T-helper 17 cell (primary cell): ENCODE results near the gene PSPH. TPM values are rescaled to one million over a fixed set of nuclear protein-coding genes. Genes with fewer than 3 reads are reported as not detected.
A peak's percentile ranks its signal among the peaks of the same experiment; 100 is the strongest.
"Not testable (repeated sequence)": the region's sequence is repeated elsewhere in the genome, so short reads cannot be mapped to it uniquely, and the experiment has no call there.

Experiments used
- ATAC-seq: fragments of 150-1000 bp; cut with Tn5 transposase; 2 replicates; pipeline ENCODE4 v1.10.0; 2021; ENCODE audit warnings: mild to moderate bottlenecking, moderate library complexity
- DNase-seq, 3 donors: peaks; one replicate each; pipeline versions ENCODE4 v3.0.0 to v3.0.0-alpha.2; 2020 to 2021
- H3K9me3 ChIP-seq: one replicate; pipeline ENCODE4 v1.7.0; 2013; ENCODE audit warnings: low read length, mild to moderate bottlenecking; ENCODE audit not compliant: control insufficient read depth, poor library complexity, severe bottlenecking
- H3K27ac Mint-ChIP-seq: one replicate; pipeline ENCODE4 v1.8.0; 2022; ENCODE audit warnings: mild to moderate bottlenecking, moderate library complexity, mixed read lengths
- H3K27me3 Mint-ChIP-seq: one replicate; pipeline ENCODE4 v1.8.0; 2022; ENCODE audit warnings: mixed read lengths
- H3K36me3 Mint-ChIP-seq: one replicate; pipeline ENCODE4 v1.8.0; 2022; ENCODE audit warnings: low read depth, mixed read lengths
- H3K4me1 Mint-ChIP-seq: one replicate; pipeline ENCODE4 v1.8.0; 2022; ENCODE audit warnings: mild to moderate bottlenecking, mixed read lengths
- H3K4me3 Mint-ChIP-seq: one replicate; pipeline ENCODE4 v1.8.0; 2022; ENCODE audit warnings: mild to moderate bottlenecking, moderate library complexity, mixed read lengths
- total RNA-seq, 4 donors: library from RNA in 2 of 4; stranded (reverse) in 2 of 4; gene quantifications; one replicate each; pipeline ENCODE4 v1.2.3 and lab custom pipeline; 2022 to 2026

The PSPH gene
- total RNA-seq, 2 donors from 2014 or later, result 1.4 to 2.4 TPM

DNA sequence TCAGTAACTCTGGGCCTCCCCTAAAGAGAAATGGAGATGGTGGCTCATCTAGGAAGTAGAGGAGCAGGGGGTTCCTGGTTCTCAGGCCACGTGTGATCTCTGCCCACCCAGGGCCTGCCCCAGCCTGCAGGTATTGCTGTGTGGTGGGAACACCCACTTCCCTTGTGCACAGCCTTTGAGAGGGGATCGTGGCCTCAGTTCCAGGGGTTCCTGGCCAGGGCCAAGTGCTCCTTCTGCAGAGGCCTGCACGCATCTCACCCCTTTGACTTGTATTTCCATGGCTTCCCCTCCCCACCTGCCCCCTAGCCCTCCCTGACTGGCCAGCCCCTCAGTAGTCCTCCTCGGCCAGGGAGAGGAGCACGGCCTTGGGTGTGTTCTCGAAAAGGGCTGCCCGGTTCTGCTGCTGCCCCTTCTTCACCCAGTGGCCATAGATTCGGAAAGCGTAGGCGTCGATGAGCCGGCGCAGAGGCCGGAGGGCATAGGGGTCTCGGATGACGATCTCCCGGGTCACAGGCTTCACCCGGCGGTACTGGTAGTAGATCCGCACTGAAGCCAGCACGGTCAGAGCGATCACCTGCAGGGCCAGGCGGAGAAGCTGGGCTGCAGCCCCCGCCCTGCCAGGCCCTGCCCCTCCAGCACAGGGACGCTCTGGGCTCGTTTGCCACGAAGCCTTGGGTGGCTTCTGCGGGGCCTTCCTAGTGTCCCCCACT is 29.6 kb upstream of the PSPH start:
- H3K9me3 ChIP-seq, H3K4me1 Mint-ChIP-seq, ATAC-seq, DNase-seq, H3K27me3 Mint-ChIP-seq, H3K36me3 Mint-ChIP-seq, H3K4me3 Mint-ChIP-seq: not testable (repeated sequence)
- H3K27ac Mint-ChIP-seq, result peak overlapping the region; percentile 21

DNA sequence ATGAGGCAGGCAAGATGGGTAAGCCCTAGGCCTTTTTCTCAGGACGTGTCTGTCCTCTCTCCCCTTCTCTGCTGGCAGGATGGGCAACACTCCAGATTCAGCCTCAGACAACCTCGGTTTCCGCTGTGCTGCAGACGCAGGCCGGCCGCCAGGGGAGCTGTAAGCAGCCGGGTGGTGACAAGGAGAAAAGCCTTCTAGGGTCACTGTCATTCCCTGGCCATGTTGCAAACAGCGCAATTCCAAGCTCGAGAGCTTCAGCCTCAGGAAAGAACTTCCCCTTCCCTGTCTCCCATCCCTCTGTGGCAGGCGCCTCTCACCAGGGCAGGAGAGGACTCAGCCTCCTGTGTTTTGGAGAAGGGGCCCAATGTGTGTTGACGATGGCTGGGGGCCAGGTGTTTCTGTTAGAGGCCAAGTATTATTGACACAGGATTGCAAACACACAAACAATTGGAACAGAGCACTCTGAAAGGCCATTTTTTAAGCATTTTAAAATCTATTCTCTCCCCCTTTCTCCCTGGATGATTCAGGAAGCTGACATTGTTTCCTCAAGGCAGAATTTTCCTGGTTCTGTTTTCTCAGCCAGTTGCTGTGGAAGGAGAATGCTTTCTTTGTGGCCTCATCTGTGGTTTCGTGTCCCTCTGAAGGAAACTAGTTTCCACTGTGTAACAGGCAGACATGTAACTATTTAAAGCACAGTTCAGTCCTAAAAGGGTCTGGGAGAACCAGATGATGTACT is 28.4 kb upstream of the PSPH start:
- Mint-ChIP-seq H3K27me3 (no peaks in the 10 kb centered on the region), H3K4me3 (peak overlapping the region; percentile 66), H3K27ac (peak overlapping the region; percentile 60), H3K36me3 (no peaks in the 10 kb centered on the region), H3K4me1 (no peaks in the 10 kb centered on the region)
- no peak for DNase-seq
- H3K9me3 ChIP-seq, result no peaks in the 10 kb centered on the region
- ATAC-seq, result no peak

GRCh38 chr7:56078196-56078595 is 27.0 kb upstream of the PSPH start:
- H3K9me3 ChIP-seq, result no peaks in the 10 kb centered on the region
- ATAC-seq (no peak), DNase-seq (no peak)
- Mint-ChIP-seq H3K27me3 (no peaks in the 10 kb centered on the region), H3K4me1 (peaks cover 5% of the 10 kb centered on the region), H3K27ac (peak overlapping the region; percentile 60), H3K4me3 (no peak overlapping the region), H3K36me3 (no peaks in the 10 kb centered on the region)

GRCh38 chr7:56077681-56078080 is 26.4 kb upstream of the PSPH start:
- DNase-seq (no peak), ATAC-seq (no peak)
- H3K27me3 Mint-ChIP-seq, result no peaks in the 10 kb centered on the region
- peaks cover 2% of the 10 kb centered on the region for H3K36me3 Mint-ChIP-seq
- peaks cover 7% of the 10 kb centered on the region for H3K4me1 Mint-ChIP-seq
- no peak overlapping the region for H3K4me3 Mint-ChIP-seq
- no peaks in the 10 kb centered on the region for H3K9me3 ChIP-seq
- H3K27ac Mint-ChIP-seq, result peak overlapping the region; percentile 24

- peak overlapping the region; percentile 36 for H3K4me3 Mint-ChIP-seq
- H3K9me3 ChIP-seq, result no peaks in the 10 kb centered on the region
- ATAC-seq, result peak; percentile 86
- H3K27me3 Mint-ChIP-seq, result no peaks in the 10 kb centered on the region
- H3K36me3 Mint-ChIP-seq, result peaks cover 4% of the 10 kb centered on the region
- peaks cover 7% of the 10 kb centered on the region for H3K4me1 Mint-ChIP-seq
- peak overlapping the region; percentile 87 for H3K27ac Mint-ChIP-seq
- peak; percentile 33 to 60 (median 44) for DNase-seq
Observed at GRCh38 chr7:56074371-56074791, 23.1 kb upstream of the PSPH start.

DNA sequence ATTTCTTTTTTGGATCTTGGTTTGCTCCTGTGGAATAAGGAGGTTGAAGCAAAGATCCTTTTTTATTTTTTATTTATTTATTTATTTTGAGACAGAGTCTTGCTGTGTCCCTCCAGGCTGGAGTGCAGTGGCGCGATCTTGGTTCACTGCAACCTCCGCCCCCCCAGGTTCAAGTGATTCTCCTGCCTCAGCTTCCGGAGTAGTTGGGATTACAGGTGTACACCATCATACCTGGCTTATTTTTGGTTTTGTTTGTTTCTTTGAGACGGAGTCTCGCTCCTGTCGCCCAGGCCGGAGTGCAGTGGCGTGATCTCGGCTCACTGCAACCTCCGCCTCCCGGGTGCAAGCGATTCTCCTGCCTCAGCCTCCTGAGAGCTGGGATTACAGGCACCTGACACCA is 15.1 kb upstream of the PSPH start:
- not testable (repeated sequence) for H3K27me3 Mint-ChIP-seq, DNase-seq, ATAC-seq, H3K4me3 Mint-ChIP-seq, H3K9me3 ChIP-seq
- Mint-ChIP-seq H3K36me3 (peaks cover 15% of the 10 kb centered on the region), H3K4me1 (peaks cover 26% of the 10 kb centered on the region), H3K27ac (peak overlapping the region; percentile 11)

- peaks cover 15% of the 10 kb centered on the region for H3K36me3 Mint-ChIP-seq
- H3K4me3 Mint-ChIP-seq, result peak within 1 kb of the TSS; percentile 93
- DNase-seq (peak; percentile 87 to 92 (median 88)), ATAC-seq (peak; percentile 91)
- H3K4me1 Mint-ChIP-seq, result peaks cover 26% of the 10 kb centered on the region
- peak within 1 kb of the TSS; percentile 96 for H3K27ac Mint-ChIP-seq
- H3K9me3 ChIP-seq, result no peaks in the 10 kb centered on the region
- H3K27me3 Mint-ChIP-seq, result no peaks in the 10 kb centered on the region
Observed at GRCh38 chr7:56063882-56064625, 12.8 kb upstream of the PSPH start, which contains the start of gene SUMF2. TSS of gene SUMF2 (plus strand) at chr7:56064286. CDS start at chr7:56064312, 26 bp downstream.

GRCh38 chr7:56063500-56063881 is 12.2 kb upstream of the PSPH start:
- Mint-ChIP-seq H3K27ac (peak overlapping the region; percentile 96), H3K4me3 (peak overlapping the region; percentile 93), H3K4me1 (peaks cover 26% of the 10 kb centered on the region), H3K27me3 (no peaks in the 10 kb centered on the region), H3K36me3 (peaks cover 15% of the 10 kb centered on the region)
- ATAC-seq (no peak), DNase-seq (no peak)
- H3K9me3 ChIP-seq, result no peaks in the 10 kb centered on the region

DNA sequence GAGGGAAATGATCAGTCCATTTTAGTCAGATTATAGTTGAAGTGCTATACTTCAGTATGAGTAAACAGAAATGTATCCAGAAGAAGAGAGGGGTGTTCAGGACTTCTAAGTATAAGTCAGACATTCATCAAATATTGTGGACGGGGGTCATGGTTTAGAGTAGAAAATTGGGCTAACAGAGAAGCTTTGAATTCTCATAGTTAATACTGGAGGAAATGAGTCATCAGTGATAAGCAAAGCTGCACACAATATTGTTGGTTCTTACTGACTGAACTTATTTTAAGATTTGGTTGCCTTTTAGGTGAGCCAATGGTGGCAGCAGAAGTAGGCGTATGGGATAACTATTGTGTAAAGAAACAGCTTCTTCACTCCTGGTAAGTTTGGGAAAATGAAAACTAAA is 11.1 kb upstream of the PSPH start:
- Mint-ChIP-seq H3K4me3 (no peak overlapping the region), H3K4me1 (peaks cover 26% of the 10 kb centered on the region), H3K36me3 (peaks cover 15% of the 10 kb centered on the region), H3K27me3 (no peaks in the 10 kb centered on the region), H3K27ac (peak overlapping the region; percentile 96)
- ATAC-seq (no peak), DNase-seq (no peak)
- no peaks in the 10 kb centered on the region for H3K9me3 ChIP-seq

GRCh38 chr7:56053993-56054392 is 2.7 kb upstream of the PSPH start:
- H3K27ac Mint-ChIP-seq, result peak overlapping the region; percentile 92
- H3K36me3 Mint-ChIP-seq, result no peaks in the 10 kb centered on the region
- peaks cover 15% of the 10 kb centered on the region for H3K4me1 Mint-ChIP-seq
- H3K4me3 Mint-ChIP-seq, result no peak overlapping the region
- no peaks in the 10 kb centered on the region for H3K9me3 ChIP-seq
- DNase-seq (no peak), ATAC-seq (no peak)
- H3K27me3 Mint-ChIP-seq, result no peaks in the 10 kb centered on the region

DNA sequence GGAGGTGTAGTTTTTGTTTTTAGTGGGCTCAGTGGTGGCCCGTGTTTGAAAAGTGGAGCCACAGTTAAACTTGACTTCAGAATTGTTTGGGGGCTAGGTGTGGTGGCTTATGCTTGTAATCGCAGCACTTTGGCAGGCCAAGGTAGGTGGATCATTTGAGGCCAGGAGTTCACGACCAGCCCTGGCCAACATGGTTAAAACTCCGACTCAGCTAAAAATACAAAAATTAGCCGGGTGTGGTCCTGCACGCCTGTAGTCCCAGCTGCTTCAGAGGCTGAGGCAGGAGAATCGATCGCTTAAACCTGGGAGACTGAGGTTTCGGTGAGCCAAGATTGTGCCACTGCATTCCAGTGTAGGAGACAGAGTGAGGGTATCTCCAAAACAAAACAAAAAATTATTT is 2.1 kb upstream of the PSPH start:
- Mint-ChIP-seq H3K36me3 (no peaks in the 10 kb centered on the region), H3K4me1 (peaks cover 15% of the 10 kb centered on the region), H3K27me3 (no peaks in the 10 kb centered on the region), H3K27ac (peak overlapping the region; percentile 92), H3K4me3 (peak overlapping the region; percentile 96)
- no peak for DNase-seq
- H3K9me3 ChIP-seq, result no peaks in the 10 kb centered on the region
- ATAC-seq, result no peak

DNA sequence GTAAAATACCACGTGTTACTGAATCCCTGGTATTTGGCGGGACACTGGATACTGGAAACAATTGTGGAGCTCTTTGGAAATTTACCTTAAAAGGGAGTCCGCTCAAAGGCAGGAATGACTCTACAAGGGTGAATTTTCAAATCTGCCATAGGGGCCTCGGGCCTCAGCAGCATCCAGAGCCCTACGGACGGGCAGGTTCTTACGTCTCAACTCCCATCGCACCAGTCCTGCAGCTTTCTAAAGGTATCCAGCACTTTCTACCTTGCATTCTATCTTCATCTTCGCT is 248 bp downstream of the PSPH start:
- peak overlapping the region; percentile 96 for H3K4me3 Mint-ChIP-seq
- peaks cover 13% of the 10 kb centered on the region for H3K4me1 Mint-ChIP-seq
- H3K27me3 Mint-ChIP-seq, result no peaks in the 10 kb centered on the region
- H3K9me3 ChIP-seq, result no peaks in the 10 kb centered on the region
- ATAC-seq (no peak), DNase-seq (no peak)
- no peaks in the 10 kb centered on the region for H3K36me3 Mint-ChIP-seq
- peak overlapping the region; percentile 92 for H3K27ac Mint-ChIP-seq

- H3K9me3 ChIP-seq, H3K36me3 Mint-ChIP-seq, ATAC-seq, H3K4me3 Mint-ChIP-seq, DNase-seq, H3K27ac Mint-ChIP-seq, H3K27me3 Mint-ChIP-seq: not testable (repeated sequence)
- H3K4me1 Mint-ChIP-seq, result peaks cover 13% of the 10 kb centered on the region
Observed at GRCh38 chr7:56048763-56049162, 2.5 kb downstream of the PSPH start.
